B cell (primary cell): ENCODE results near the gene MBD3. TPM values are rescaled to one million over a fixed set of nuclear protein-coding genes. Genes with fewer than 3 reads are reported as not detected.

Experiments used
- ATAC-seq: fragments of 200-7000 bp; cut with Tn5 transposase; one replicate; pipeline ENCODE4 v1.10.0; 2021; ENCODE audit warnings: low read depth, mild to moderate bottlenecking, moderate number of reproducible peaks, moderate library complexity
- CTCF ChIA-PET: fragments of 350-600 bp; sonication (Branson Sonifier 250); formaldehyde crosslinking; loops from one replicate; lab custom pipeline; 2021; ENCODE audit warnings: antibody characterized with exemption, inconsistent platforms; lab: Charles Lee
- POLR2A ChIA-PET: fragments of 350-600 bp; sonication (Branson Sonifier 250); formaldehyde crosslinking; loops from one replicate; lab custom pipeline; 2021; ENCODE audit warnings: antibody characterized with exemption; lab: Charles Lee
- DNase-seq: peaks from one replicate; pipeline ENCODE4 v3.0.0; 2013
- H2AFZ ChIP-seq: 2 replicates; pipeline ENCODE4 v1.6.1; 2012; ENCODE audit warnings: mild to moderate bottlenecking, low read depth, low read length; ENCODE audit not compliant: insufficient read depth, poor library complexity, severe bottlenecking
- H3K27ac ChIP-seq, 2 donors: 1 replicate in 1 of 2; 2 replicates in 1 of 2; pipeline ENCODE4 v1.5.1; 2012 to 2013; ENCODE audit warnings: low read length in 2 of 2, mild to moderate bottlenecking in 2 of 2, moderate library complexity in 1 of 2
- H3K27me3 ChIP-seq, 4 experiments: fragments of 200-600 bp in 1 of 4; sonication (generic) in 1 of 4; replicated peaks in 1 of 4; 1 replicate in 2 of 4; 2 replicates in 2 of 4; pipeline versions ENCODE4 v1.6.1 to v1.7.0; 2013 to 2016; ENCODE audit warnings: low read length in 3 of 4, mild to moderate bottlenecking in 2 of 4, mixed read lengths in 1 of 4, moderate library complexity in 1 of 4; ENCODE audit not compliant: insufficient read depth in 4 of 4, control insufficient read depth in 3 of 4; ENCODE audit errors: control extremely low read depth in 1 of 4
- H3K36me3 ChIP-seq, 2 experiments: replicated peaks in 1 of 2; 1 replicate in 1 of 2; 2 replicates in 1 of 2; pipeline versions ENCODE4 v1.6.1 to v1.7.1; 2013; ENCODE audit warnings: low read length in 1 of 2; ENCODE audit not compliant: insufficient read depth in 2 of 2, control insufficient read depth in 1 of 2; ENCODE audit errors: control extremely low read depth in 1 of 2, extremely low read depth in 1 of 2
- H3K4me1 ChIP-seq, 2 donors: fragments of 200-600 bp in 1 of 2; sonication (generic) in 1 of 2; 1 replicate in 1 of 2; 2 replicates in 1 of 2; pipeline versions ENCODE4 v1.5.1 to v1.6.1; 2013 to 2017; ENCODE audit warnings: low read length in 2 of 2; ENCODE audit not compliant: control insufficient read depth in 2 of 2, insufficient read depth in 2 of 2
- H3K4me2 ChIP-seq: replicated peaks from 2 replicates; pipeline ENCODE3; 2012; ENCODE audit warnings: mild to moderate bottlenecking, low read depth, low read length; ENCODE audit not compliant: poor library complexity, severe bottlenecking
- H3K4me3 ChIP-seq, 5 experiments: fragments of 200-600 bp in 1 of 5; sonication (generic) in 1 of 5; 1 replicate in 3 of 5; 2 replicates in 2 of 5; pipeline versions ENCODE4 v1.5.1 to v1.7.0; 2011 to 2016; ENCODE audit warnings: low read length in 4 of 5, mild to moderate bottlenecking in 4 of 5, low read depth in 2 of 5, control low read depth in 1 of 5, moderate library complexity in 1 of 5; ENCODE audit not compliant: insufficient read depth in 1 of 5; ENCODE audit errors: control extremely low read depth in 1 of 5, extremely low read depth in 1 of 5
- H3K79me2 ChIP-seq: fragments of 200-600 bp; sonication (generic); one replicate; pipeline ENCODE4 v1.6.0; 2016; ENCODE audit warnings: low read length; ENCODE audit not compliant: control insufficient read depth, insufficient read depth
- H3K9ac ChIP-seq: fragments of 200-600 bp; sonication (generic); 2 replicates; pipeline ENCODE4 v1.6.1; 2017; ENCODE audit warnings: mild to moderate bottlenecking, low read length, moderate library complexity
- H3K9me3 ChIP-seq, 3 donors: one replicate each; pipeline versions ENCODE4 v1.6.1 to v1.7.1; 2013; ENCODE audit warnings: low read length in 2 of 3; ENCODE audit not compliant: control insufficient read depth in 2 of 3, insufficient read depth in 1 of 3; ENCODE audit errors: control extremely low read depth in 1 of 3
- H4K20me1 ChIP-seq: 2 replicates; pipeline ENCODE4 v1.6.0; 2012; ENCODE audit warnings: mild to moderate bottlenecking, low read length; ENCODE audit not compliant: insufficient read depth, control insufficient read depth, poor library complexity, severe bottlenecking
- H3K27ac Mint-ChIP-seq: one replicate; pipeline ENCODE4 v1.8.0; 2021; ENCODE audit warnings: mixed read lengths
- H3K27me3 Mint-ChIP-seq: one replicate; pipeline ENCODE4 v1.8.0; 2021; ENCODE audit warnings: mixed read lengths
- H3K4me1 Mint-ChIP-seq: one replicate; pipeline ENCODE4 v1.8.0; 2021; ENCODE audit warnings: mixed read lengths
- H3K4me3 Mint-ChIP-seq: one replicate; pipeline ENCODE4 v1.8.0; 2021; ENCODE audit warnings: mixed read lengths
- H3K9me3 Mint-ChIP-seq: one replicate; pipeline ENCODE4 v1.8.0; 2022; ENCODE audit warnings: mixed read lengths; ENCODE audit not compliant: insufficient read depth
- CTCF ChIP-seq: fragments of 200-600 bp; IDR thresholded peaks from one replicate; pipeline ENCODE4 v1.8.0; 2022; ENCODE audit warnings: antibody characterized with exemption, mild to moderate bottlenecking
- EZH2 ChIP-seq: IDR thresholded peaks from 2 replicates; pipeline ENCODE4 v1.6.1; 2012; ENCODE audit warnings: borderline replicate concordance, low read depth, mild to moderate bottlenecking, moderate library complexity, low read length; ENCODE audit not compliant: insufficient read depth, poor library complexity, severe bottlenecking
- WGBS: methylation state at CpG from one replicate; pipeline ENCODE4 v1.1.5; 2013; ENCODE audit warnings: missing lambda C conversion rate; ENCODE audit not compliant: insufficient coverage; 5-methylcytosine and 5-hydroxymethylcytosine counted together
- intact Hi-C: fragments of 100-400 bp; cut with micrococcal nuclease; formaldehyde crosslinking; loops from one replicate; pipeline ENCODE4 v1.10.0; 2022
- polyA plus RNA-seq: library from polyadenylated mRNA; depleted of rRNA; stranded (reverse); fragments of >200 nt; gene quantifications from 2 replicates; pipeline ENCODE4 v1.2.3, GENCODE V29; 2012
- total RNA-seq, 2 donors: library from RNA; stranded (reverse); fragments of 120-200 nt in 1 of 2; gene quantifications; 1 replicate in 1 of 2; 2 replicates in 1 of 2; pipeline versions ENCODE4 v1.2.3 to v1.2.4, GENCODE V29; 2013 to 2022

Gene MBD3
- total and polyA plus RNA-seq, 2 donors (not counting 1 experiment from before 2014, with no cell fraction given): 48.1 to 84.6 TPM

- H3K79me2 ChIP-seq: peaks cover 2% of the 10 kb centered on the region
- no peak overlapping the region for H3K4me2 ChIP-seq
- H3K27ac Mint-ChIP-seq: no peak overlapping the region
- no peak for ATAC-seq
- H3K27me3 Mint-ChIP-seq: peaks cover under 1% of the 10 kb centered on the region
- POLR2A ChIA-PET: interaction anchor here (0.6 to 0.7 kb wide), 3 partner anchors 14 to 197 kb away, joined by 4 to 6 read pairs (median 5); no protein-coding TSS in a partner anchor
- H3K27me3 ChIP-seq: no peaks in the 10 kb centered on the region
- no peaks in the 10 kb centered on the region for H3K4me1 Mint-ChIP-seq
- TF ChIP-seq CTCF (no peak), EZH2 (no peak)
- no peak overlapping the region for H2AFZ ChIP-seq
- CTCF ChIA-PET: no interaction called here
- H3K9ac ChIP-seq: no peak overlapping the region
- no peak overlapping the region for H3K4me3 Mint-ChIP-seq
- H3K9me3 ChIP-seq: no peaks in the 10 kb centered on the region
- no peak for DNase-seq
- H3K36me3 ChIP-seq: peaks cover 0 to 32% of the 10 kb centered on the region in 2 experiments
- WGBS: 94% methylated on average over 19 of the region's 22 CpGs
- H3K27ac ChIP-seq: no peak overlapping the region
- peaks cover 2% of the 10 kb centered on the region for H4K20me1 ChIP-seq
- no peaks in the 10 kb centered on the region for H3K4me1 ChIP-seq
- no peak overlapping the region for H3K4me3 ChIP-seq
- H3K9me3 Mint-ChIP-seq: no peaks in the 10 kb centered on the region
- intact Hi-C loops: no loop called here
These were observed 17.1 kb downstream of the MBD3 start for GRCh38 chr19:1575323-1576241.
